ENCODE results near the gene CC2D1B. TPM values are rescaled to one million over a fixed set of nuclear protein-coding genes. Genes with fewer than 3 reads are reported as not detected.

The CC2D1B gene
- polyA plus RNA-seq, 1 donor = 21.3 TPM

GRCh38 chr1:52305417-52306226 is 60.4 kb downstream of the CC2D1B start:
- DNase-seq = no peak

Other genes starting within 250 kb of the CC2D1B start
- 19.0 TPM for gene ZFYVE9, start 224.1 kb downstream of the CC2D1B start, polyA plus RNA-seq (ENCODE audit: insufficient read length)
- gene ORC1, start 38.2 kb upstream of the CC2D1B start, polyA plus RNA-seq (ENCODE audit: insufficient read length) = 2.6 TPM
- 44.6 TPM for gene PRPF38A, start 38.4 kb upstream of the CC2D1B start, polyA plus RNA-seq (ENCODE audit: insufficient read length)
- 88.1 TPM for gene TUT4, start 186.9 kb upstream of the CC2D1B start, polyA plus RNA-seq (ENCODE audit: insufficient read length)
- gene GPX7, start 236.2 kb upstream of the CC2D1B start, polyA plus RNA-seq (ENCODE audit: insufficient read length) = 136 TPM

All from hindlimb muscle (tissue), 1 donor.